Measurements from ENCODE around the gene RABL3. TPM values are rescaled to one million over a fixed set of nuclear protein-coding genes. Genes with fewer than 3 reads are reported as not detected.
"Not testable (repeated sequence)": the region's sequence is repeated elsewhere in the genome, so short reads cannot be mapped to it uniquely, and the experiment has no call there.

RABL3 gene
- total RNA-seq, 2 experiments from 2014 or later = 28.7 to 30.0 TPM

- no peak for DNase-seq
- no peak overlapping the region for H3K4me3 Mint-ChIP-seq
- ChIA-PET CTCF (no interaction called here), POLR2A (no interaction called here)
- intact Hi-C loops (cut with micrococcal nuclease) = no loop called here
- no peaks in the 10 kb centered on the region for H3K4me1 Mint-ChIP-seq (ENCODE audit: low read depth)
- no peaks in the 10 kb centered on the region for H3K27me3 Mint-ChIP-seq
- H3K9me3 Mint-ChIP-seq = no peaks in the 10 kb centered on the region
- no peaks in the 10 kb centered on the region for H3K36me3 Mint-ChIP-seq
- H3K27ac Mint-ChIP-seq = no peak overlapping the region
Measured at GRCh38 chr3:120652896-120653545, 89.3 kb downstream of the RABL3 start.

- CTCF ChIA-PET = no interaction called here
- intact Hi-C loops (cut with micrococcal nuclease) = no loop called here
- Mint-ChIP-seq H3K36me3 (no peaks in the 10 kb centered on the region), H3K27me3 (no peaks in the 10 kb centered on the region), H3K4me3 (no peak overlapping the region), H3K4me1 (ENCODE audit: low read depth) (no peaks in the 10 kb centered on the region), H3K27ac (no peak overlapping the region), H3K9me3 (no peaks in the 10 kb centered on the region)
- DNase-seq = no peak
- POLR2A ChIA-PET = no interaction called here
Measured at GRCh38 chr3:120652281-120652680, 90.0 kb downstream of the RABL3 start.

GRCh38 chr3:120650311-120650710, 92.0 kb downstream of the RABL3 start:
- no peaks in the 10 kb centered on the region for H3K36me3 Mint-ChIP-seq
- no peaks in the 10 kb centered on the region for H3K9me3 Mint-ChIP-seq
- ChIA-PET CTCF (no interaction called here), POLR2A (no interaction called here)
- no peaks in the 10 kb centered on the region for H3K27me3 Mint-ChIP-seq
- H3K4me1 Mint-ChIP-seq (ENCODE audit: low read depth) = no peaks in the 10 kb centered on the region
- no peak for DNase-seq
- no peak overlapping the region for H3K4me3 Mint-ChIP-seq
- intact Hi-C loops (cut with micrococcal nuclease) = no loop called here
- H3K27ac Mint-ChIP-seq = no peak overlapping the region

- Mint-ChIP-seq H3K4me1 (ENCODE audit: low read depth) (no peaks in the 10 kb centered on the region), H3K9me3 (no peaks in the 10 kb centered on the region), H3K27ac (no peak overlapping the region), H3K36me3 (no peaks in the 10 kb centered on the region), H3K27me3 (no peaks in the 10 kb centered on the region), H3K4me3 (no peak overlapping the region)
- intact Hi-C loops (cut with micrococcal nuclease) = no loop called here
- CTCF ChIA-PET = no interaction called here
- DNase-seq = no peak
- POLR2A ChIA-PET = no interaction called here
Measured at GRCh38 chr3:120649830-120650233, 92.5 kb downstream of the RABL3 start.

- intact Hi-C loops (cut with micrococcal nuclease) = no loop called here
- no peaks in the 10 kb centered on the region for H3K27me3 Mint-ChIP-seq
Measured at GRCh38 chr3:120648290-120648689, 94.0 kb downstream of the RABL3 start.

GRCh38 chr3:120646771-120647432, 95.4 kb downstream of the RABL3 start:
- H3K27ac Mint-ChIP-seq = no peak overlapping the region
- H3K4me1 Mint-ChIP-seq (ENCODE audit: low read depth) = no peaks in the 10 kb centered on the region
- POLR2A ChIA-PET = no interaction called here
- no peaks in the 10 kb centered on the region for H3K36me3 Mint-ChIP-seq
- intact Hi-C loops (cut with micrococcal nuclease) = no loop called here
- no peak for DNase-seq
- no peaks in the 10 kb centered on the region for H3K27me3 Mint-ChIP-seq
- CTCF ChIA-PET = no interaction called here
- H3K4me3 Mint-ChIP-seq = no peak overlapping the region
- no peaks in the 10 kb centered on the region for H3K9me3 Mint-ChIP-seq

More at GRCh38 chr3:120648290-120648689, 94.0 kb downstream of the RABL3 start:
- Mint-ChIP-seq H3K36me3 (no peaks in the 10 kb centered on the region), H3K9me3 (no peaks in the 10 kb centered on the region), H3K27ac (no peak overlapping the region), H3K4me1 (ENCODE audit: low read depth) (no peaks in the 10 kb centered on the region), H3K4me3 (no peak overlapping the region)
- ChIA-PET CTCF (no interaction called here), POLR2A (no interaction called here)
- DNase-seq = no peak

- Mint-ChIP-seq H3K4me1 (ENCODE audit: low read depth) (peaks cover 7% of the 10 kb centered on the region), H3K36me3 (no peaks in the 10 kb centered on the region), H3K27me3 (no peaks in the 10 kb centered on the region), H3K27ac (no peak overlapping the region), H3K9me3 (no peaks in the 10 kb centered on the region), H3K4me3 (no peak overlapping the region)
- no peak for DNase-seq
- POLR2A ChIA-PET = no interaction called here
- CTCF ChIA-PET = no interaction called here
- intact Hi-C loops (cut with micrococcal nuclease) = no loop called here
Measured at GRCh38 chr3:120645083-120645845, 97.1 kb downstream of the RABL3 start.

GRCh38 chr3:120642368-120642948, 99.9 kb downstream of the RABL3 start:
- DNase-seq = no peak
- H3K4me3 Mint-ChIP-seq = no peak overlapping the region
- peaks cover 12% of the 10 kb centered on the region for H3K4me1 Mint-ChIP-seq (ENCODE audit: low read depth)
- no peaks in the 10 kb centered on the region for H3K9me3 Mint-ChIP-seq
- H3K36me3 Mint-ChIP-seq = peaks cover 1% of the 10 kb centered on the region
- ChIA-PET CTCF (no interaction called here), POLR2A (no interaction called here)
- intact Hi-C loops (cut with micrococcal nuclease) = no loop called here
- no peak overlapping the region for H3K27ac Mint-ChIP-seq
- no peaks in the 10 kb centered on the region for H3K27me3 Mint-ChIP-seq

GRCh38 chr3:120641696-120642246, 100.5 kb downstream of the RABL3 start:
- Mint-ChIP-seq H3K4me1 (ENCODE audit: low read depth) (peaks cover 12% of the 10 kb centered on the region), H3K9me3 (no peaks in the 10 kb centered on the region), H3K4me3 (no peak overlapping the region), H3K27ac (no peak overlapping the region), H3K27me3 (no peaks in the 10 kb centered on the region), H3K36me3 (peaks cover 1% of the 10 kb centered on the region)
- ChIA-PET POLR2A (no interaction called here), CTCF (no interaction called here)
- DNase-seq = no peak
- intact Hi-C loops (cut with micrococcal nuclease) = no loop called here

GRCh38 chr3:120640231-120640630, 102.1 kb downstream of the RABL3 start:
- Mint-ChIP-seq H3K36me3 (peaks cover 1% of the 10 kb centered on the region), H3K9me3 (no peaks in the 10 kb centered on the region), H3K27ac (no peak overlapping the region), H3K27me3 (no peaks in the 10 kb centered on the region), H3K4me1 (ENCODE audit: low read depth) (peaks cover 12% of the 10 kb centered on the region), H3K4me3 (no peak overlapping the region)
- intact Hi-C loops (cut with micrococcal nuclease) = no loop called here
- DNase-seq = no peak
- CTCF ChIA-PET = no interaction called here
- POLR2A ChIA-PET = no interaction called here

GRCh38 chr3:120638820-120639219, 103.5 kb downstream of the RABL3 start:
- H3K27me3 Mint-ChIP-seq; H3K4me3 Mint-ChIP-seq; intact Hi-C loops (cut with micrococcal nuclease); H3K36me3 Mint-ChIP-seq; CTCF ChIA-PET; DNase-seq; H3K9me3 Mint-ChIP-seq; H3K27ac Mint-ChIP-seq; POLR2A ChIA-PET: not testable (repeated sequence)
- peaks cover 12% of the 10 kb centered on the region for H3K4me1 Mint-ChIP-seq (ENCODE audit: low read depth)

- H3K27ac Mint-ChIP-seq = no peak overlapping the region
- CTCF ChIA-PET = no interaction called here
Measured at GRCh38 chr3:120637851-120638559, 104.3 kb downstream of the RABL3 start.

More at GRCh38 chr3:120637851-120638559, 104.3 kb downstream of the RABL3 start:
- DNase-seq = no peak
- no peaks in the 10 kb centered on the region for H3K27me3 Mint-ChIP-seq
- H3K9me3 Mint-ChIP-seq = no peaks in the 10 kb centered on the region
- peaks cover 1% of the 10 kb centered on the region for H3K36me3 Mint-ChIP-seq
- POLR2A ChIA-PET = no interaction called here
- H3K4me1 Mint-ChIP-seq (ENCODE audit: low read depth) = peaks cover 12% of the 10 kb centered on the region
- intact Hi-C loops (cut with micrococcal nuclease) = no loop called here
- no peak overlapping the region for H3K4me3 Mint-ChIP-seq

Measured in activated CD4-positive, alpha-beta memory T cell treated with anti-CD3 and anti-CD28 coated beads for 36 hours (primary cell).